Upper lobe of right lung (tissue), 1 donor: ENCODE measurements around the gene DPT. TPM values are rescaled to one million over a fixed set of nuclear protein-coding genes. Genes with fewer than 3 reads are reported as not detected.
A peak's percentile ranks its signal among the peaks of the same experiment; 100 is the strongest.

Experiments used
- ATAC-seq: fragments of 200-7000 bp; cut with Tn5 transposase; one replicate; pipeline ENCODE4 v1.9.1; 2020; ENCODE audit warnings: mild to moderate bottlenecking, moderate library complexity
- DNase-seq: peaks from one replicate; pipeline ENCODE4 v3.0.0-alpha.2; 2020
- H3K27ac ChIP-seq: fragments of 200-600 bp; one replicate; pipeline ENCODE4 v1.8.0; 2022
- H3K27me3 ChIP-seq: fragments of 200-600 bp; one replicate; pipeline ENCODE4 v1.8.0; 2022; ENCODE audit warnings: mild to moderate bottlenecking
- H3K36me3 ChIP-seq: fragments of 200-600 bp; one replicate; pipeline ENCODE4 v1.8.0; 2022
- H3K4me1 ChIP-seq: fragments of 200-600 bp; one replicate; pipeline ENCODE4 v1.8.0; 2022
- H3K4me3 ChIP-seq: fragments of 200-600 bp; one replicate; pipeline ENCODE4 v1.8.0; 2022; ENCODE audit warnings: mild to moderate bottlenecking
- H3K9me3 ChIP-seq: fragments of 200-600 bp; one replicate; pipeline ENCODE4 v1.8.0; 2022
- CTCF ChIP-seq: fragments of 200-600 bp; IDR thresholded peaks from one replicate; pipeline ENCODE4 v1.8.0; 2022; ENCODE audit warnings: antibody characterized with exemption
- intact Hi-C: fragments of 100-400 bp; cut with DNase I; formaldehyde crosslinking; loops from one replicate; pipeline ENCODE4 v1.11.0; 2022
- total RNA-seq: library from RNA; stranded (reverse); fragmentation: NEBNext Ultra II Directional; extraction: Animal tissue kit (Norgen Biotek cat#: 25700); gene quantifications from one replicate; pipeline ENCODE4 v1.2.1, GENCODE V29; 2021
- donor health status: DM: no; HTN: yes; CAD: no; lungs with severe emphysema.

Gene DPT
- total RNA-seq, 1 donor from 2014 or later = 44.7 TPM

- H3K4me1 ChIP-seq = peaks cover 4% of the 10 kb centered on the region
- H3K9me3 ChIP-seq = no peaks in the 10 kb centered on the region
- no peaks in the 10 kb centered on the region for H3K27me3 ChIP-seq
- intact Hi-C loops = no loop called here
- no peak for DNase-seq
- TF ChIP-seq CTCF = no peak
- no peaks in the 10 kb centered on the region for H3K36me3 ChIP-seq
- ATAC-seq = peak; percentile 16
- H3K27ac ChIP-seq = peak overlapping the region; percentile 65
- H3K4me3 ChIP-seq = no peak overlapping the region
Observed at GRCh38 chr1:168709405-168710363, 19.3 kb downstream of the DPT start.

GRCh38 chr1:168708698-168709404, 20.2 kb downstream of the DPT start:
- Histone ChIP-seq H3K27me3 (no peaks in the 10 kb centered on the region), H3K4me1 (peaks cover 4% of the 10 kb centered on the region), H3K36me3 (no peaks in the 10 kb centered on the region), H3K27ac (no peak overlapping the region), H3K9me3 (no peaks in the 10 kb centered on the region), H3K4me3 (no peak overlapping the region)
- no peak for TF ChIP-seq CTCF
- ATAC-seq (peak; percentile 19), DNase-seq (no peak)
- intact Hi-C loops = no loop called here

DNA sequence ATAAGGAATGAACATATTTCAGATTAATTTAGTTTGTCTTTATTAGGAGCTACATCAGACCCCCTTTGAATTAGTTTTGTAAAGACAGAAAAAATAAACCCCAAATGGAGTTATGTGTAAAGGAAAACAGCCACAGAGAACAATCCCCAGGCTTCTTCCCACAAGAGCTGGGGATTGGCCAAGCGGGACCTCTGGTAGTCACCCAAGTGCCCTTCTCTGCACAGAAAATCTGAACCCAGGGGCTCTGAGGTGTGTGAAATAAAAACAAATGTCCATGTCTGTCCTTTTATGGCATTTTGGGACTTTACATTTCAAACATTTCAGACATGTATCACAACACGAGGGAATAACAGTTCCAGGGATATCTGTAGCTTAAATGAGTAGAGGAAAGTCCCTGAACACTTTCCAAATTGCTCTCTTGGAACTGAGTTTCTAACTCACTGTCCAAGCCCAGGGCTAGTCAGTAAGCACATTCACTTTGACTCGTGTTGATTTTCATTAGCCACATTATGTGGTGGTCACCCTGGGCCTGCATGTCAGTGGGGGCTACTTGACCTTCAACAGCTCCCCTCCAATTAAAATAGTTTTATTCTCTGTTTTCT, 22.5 kb downstream of the DPT start:
- no peaks in the 10 kb centered on the region for H3K27me3 ChIP-seq
- H3K4me1 ChIP-seq = peaks cover 4% of the 10 kb centered on the region
- H3K9me3 ChIP-seq = no peaks in the 10 kb centered on the region
- no peaks in the 10 kb centered on the region for H3K36me3 ChIP-seq
- H3K27ac ChIP-seq = no peak overlapping the region
- intact Hi-C loops = no loop called here
- no peak for DNase-seq
- TF ChIP-seq CTCF = no peak
- ATAC-seq = no peak
- no peak overlapping the region for H3K4me3 ChIP-seq

- Histone ChIP-seq H3K9me3 (no peaks in the 10 kb centered on the region), H3K36me3 (no peaks in the 10 kb centered on the region), H3K27ac (no peak overlapping the region), H3K4me1 (no peaks in the 10 kb centered on the region), H3K4me3 (no peak overlapping the region), H3K27me3 (no peaks in the 10 kb centered on the region)
- no peak for DNase-seq
- intact Hi-C loops = no loop called here
- TF ChIP-seq CTCF = no peak
- ATAC-seq = no peak
Observed at GRCh38 chr1:168700575-168701268, 28.3 kb downstream of the DPT start.

DNA sequence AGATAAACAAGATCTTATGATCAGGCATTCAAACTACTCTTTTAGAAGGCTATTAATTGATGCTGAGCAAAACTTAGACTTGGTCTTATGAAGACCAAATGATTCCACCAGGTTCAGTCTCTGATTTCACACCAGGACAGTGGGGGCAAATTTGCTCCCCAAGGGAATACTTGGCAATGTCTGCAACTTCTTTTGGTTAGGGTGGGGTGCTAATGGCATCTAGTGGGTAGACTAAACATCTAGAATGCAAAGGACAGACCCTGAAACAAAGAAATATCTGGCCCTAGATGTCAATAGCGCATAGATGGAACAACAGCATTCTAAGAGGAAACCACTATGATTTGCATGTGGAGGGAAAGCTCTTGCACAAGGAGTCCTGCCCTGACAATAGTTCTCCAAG, 30.6 kb downstream of the DPT start:
- no peak for TF ChIP-seq CTCF
- no peaks in the 10 kb centered on the region for H3K9me3 ChIP-seq
- ATAC-seq (no peak), DNase-seq (no peak)
- no peaks in the 10 kb centered on the region for H3K4me1 ChIP-seq
- H3K27ac ChIP-seq = no peak overlapping the region
- intact Hi-C loops = no loop called here
- no peaks in the 10 kb centered on the region for H3K27me3 ChIP-seq
- no peak overlapping the region for H3K4me3 ChIP-seq
- H3K36me3 ChIP-seq = no peaks in the 10 kb centered on the region
